Astrocyte (in vitro differentiated cells and primary cell): ENCODE data around the gene CLEC16A. TPM values are rescaled to one million over a fixed set of nuclear protein-coding genes. Genes with fewer than 3 reads are reported as not detected.

Source experiments
- DNase-seq: peaks from one replicate; pipeline ENCODE4 v3.0.0-alpha.2; 2010; ENCODE audit warnings: low read depth
- FAIRE-seq: peaks from 2 replicates; lab custom pipeline; 2011; peaks lifted over from hg19 to GRCh38; lab: Jason Lieb, UNC
- H2AFZ ChIP-seq: 2 replicates; pipeline ENCODE4 v1.6.0; 2012; ENCODE audit warnings: low read depth, low read length, inconsistent platforms
- H3K27ac ChIP-seq: 2 replicates; pipeline ENCODE4 v1.5.1; 2011; ENCODE audit warnings: low read depth, low read length, inconsistent platforms
- H3K27me3 ChIP-seq: 2 replicates; pipeline ENCODE4 v1.6.0; 2011; ENCODE audit warnings: low read length, inconsistent platforms; ENCODE audit not compliant: insufficient read depth
- H3K36me3 ChIP-seq: 2 replicates; pipeline ENCODE4 v1.5.1; 2011; ENCODE audit warnings: low read length, inconsistent platforms; ENCODE audit not compliant: insufficient read depth
- H3K4me1 ChIP-seq: 2 replicates; pipeline ENCODE4 v1.5.1; 2011; ENCODE audit warnings: low read length, inconsistent platforms; ENCODE audit not compliant: insufficient read depth
- H3K4me2 ChIP-seq: 2 replicates; pipeline ENCODE4 v1.6.0; 2012; ENCODE audit warnings: low read length, inconsistent platforms
- H3K4me3 ChIP-seq: 2 replicates; pipeline ENCODE4 v1.5.1; 2011; ENCODE audit warnings: low read depth, mild to moderate bottlenecking, low read length, inconsistent platforms; ENCODE audit not compliant: insufficient read depth
- H3K79me2 ChIP-seq: 2 replicates; pipeline ENCODE4 v1.6.0; 2012; ENCODE audit warnings: mild to moderate bottlenecking, low read length, inconsistent platforms; ENCODE audit not compliant: insufficient read depth
- H3K9ac ChIP-seq: 2 replicates; pipeline ENCODE4 v1.6.0; 2012; ENCODE audit warnings: mild to moderate bottlenecking, low read length, inconsistent platforms
- H3K9me3 ChIP-seq: 2 replicates; pipeline ENCODE4 v1.5.1; 2012; ENCODE audit warnings: low read depth, mild to moderate bottlenecking, low read length, inconsistent platforms; ENCODE audit not compliant: insufficient read depth
- H4K20me1 ChIP-seq: 2 replicates; pipeline ENCODE4 v1.6.0; 2012; ENCODE audit warnings: low read length, inconsistent platforms; ENCODE audit not compliant: insufficient read depth
- H3K27ac Mint-ChIP-seq: one replicate; pipeline ENCODE4 v1.8.0; 2021; ENCODE audit warnings: mild to moderate bottlenecking, mixed read lengths; ENCODE audit not compliant: unreplicated experiment
- H3K27me3 Mint-ChIP-seq: one replicate; pipeline ENCODE4 v1.8.0; 2021; ENCODE audit warnings: low read depth, mixed read lengths; ENCODE audit not compliant: unreplicated experiment
- H3K36me3 Mint-ChIP-seq: one replicate; pipeline ENCODE4 v1.8.0; 2021; ENCODE audit warnings: low read depth, mixed read lengths; ENCODE audit not compliant: unreplicated experiment
- H3K4me1 Mint-ChIP-seq: one replicate; pipeline ENCODE4 v1.8.0; 2021; ENCODE audit warnings: low read depth, mixed read lengths; ENCODE audit not compliant: unreplicated experiment
- H3K4me3 Mint-ChIP-seq: one replicate; pipeline ENCODE4 v1.8.0; 2021; ENCODE audit warnings: mild to moderate bottlenecking, moderate library complexity, mixed read lengths; ENCODE audit not compliant: unreplicated experiment
- H3K9me3 Mint-ChIP-seq: one replicate; pipeline ENCODE4 v1.8.0; 2021; ENCODE audit warnings: mild to moderate bottlenecking, mixed read lengths; ENCODE audit not compliant: unreplicated experiment
- CTCF ChIP-seq: IDR thresholded peaks from 2 replicates; pipeline ENCODE4 v1.5.1; 2011; ENCODE audit warnings: low read depth, mild to moderate bottlenecking, inconsistent platforms, low read length, moderate library complexity; ENCODE audit not compliant: insufficient read depth
- EZH2 ChIP-seq: IDR thresholded peaks from 2 replicates; pipeline ENCODE4 v1.6.1; 2012; ENCODE audit warnings: mild to moderate bottlenecking, low read length, inconsistent platforms; ENCODE audit not compliant: insufficient read depth
- total RNA-seq: library from RNA; stranded (reverse); gene quantifications from 2 replicates; pipeline ENCODE4 v1.2.1, GENCODE V29; 2021

The CLEC16A gene
- total RNA-seq, 1 donor from 2014 or later, result 31.7 TPM

GRCh38 chr16:11179574-11179973 is 235.2 kb downstream of the CLEC16A start:
- no peaks in the 10 kb centered on the region for H4K20me1 ChIP-seq
- H3K4me3 Mint-ChIP-seq, result no peak overlapping the region
- no peaks in the 10 kb centered on the region for H3K36me3 ChIP-seq
- H2AFZ ChIP-seq, result no peak overlapping the region
- TF ChIP-seq CTCF, result no peak
- TF ChIP-seq EZH2, result no peak
- no peaks in the 10 kb centered on the region for H3K9me3 Mint-ChIP-seq
- no peak overlapping the region for H3K4me3 ChIP-seq
- no peak overlapping the region for H3K9ac ChIP-seq
- DNase-seq (no peak), FAIRE-seq (no peak)
- peaks cover 8% of the 10 kb centered on the region for H3K4me1 Mint-ChIP-seq
- no peaks in the 10 kb centered on the region for H3K4me1 ChIP-seq
- no peaks in the 10 kb centered on the region for H3K79me2 ChIP-seq
- no peak overlapping the region for H3K27ac ChIP-seq
- no peaks in the 10 kb centered on the region for H3K9me3 ChIP-seq
- no peaks in the 10 kb centered on the region for H3K27me3 ChIP-seq
- H3K27me3 Mint-ChIP-seq, result peaks cover 12% of the 10 kb centered on the region
- H3K36me3 Mint-ChIP-seq, result peaks cover 16% of the 10 kb centered on the region
- H3K27ac Mint-ChIP-seq, result no peak overlapping the region
- H3K4me2 ChIP-seq, result no peak overlapping the region

- H3K27me3 ChIP-seq, result no peaks in the 10 kb centered on the region
- Mint-ChIP-seq H3K4me1 (peaks cover 8% of the 10 kb centered on the region), H3K9me3 (peaks cover 2% of the 10 kb centered on the region), H3K36me3 (peaks cover 12% of the 10 kb centered on the region), H3K27ac (no peak overlapping the region), H3K27me3 (peaks cover 12% of the 10 kb centered on the region), H3K4me3 (no peak overlapping the region)
- no peak overlapping the region for H3K4me3 ChIP-seq
- FAIRE-seq (no peak), DNase-seq (no peak)
- H3K27ac ChIP-seq, result no peak overlapping the region
- H2AFZ ChIP-seq, result no peak overlapping the region
- no peaks in the 10 kb centered on the region for H3K9me3 ChIP-seq
- H3K9ac ChIP-seq, result no peak overlapping the region
- no peak overlapping the region for H3K4me2 ChIP-seq
- H3K79me2 ChIP-seq, result no peaks in the 10 kb centered on the region
- no peaks in the 10 kb centered on the region for H3K36me3 ChIP-seq
- H3K4me1 ChIP-seq, result no peaks in the 10 kb centered on the region
- no peaks in the 10 kb centered on the region for H4K20me1 ChIP-seq
- TF ChIP-seq EZH2 (no peak), CTCF (no peak)
Measured at GRCh38 chr16:11180489-11180888, 236.1 kb downstream of the CLEC16A start.

- H3K27ac Mint-ChIP-seq, result no peak overlapping the region
- H3K4me1 Mint-ChIP-seq, result peaks cover 8% of the 10 kb centered on the region
- DNase-seq, result no peak
Measured at GRCh38 chr16:11181242-11181898, 237.0 kb downstream of the CLEC16A start.

More at GRCh38 chr16:11181242-11181898, 237.0 kb downstream of the CLEC16A start:
- Histone ChIP-seq H3K9me3 (no peaks in the 10 kb centered on the region), H2AFZ (no peak overlapping the region), H3K9ac (no peak overlapping the region), H3K4me2 (no peak overlapping the region), H3K4me1 (no peaks in the 10 kb centered on the region), H3K27me3 (no peaks in the 10 kb centered on the region), H4K20me1 (no peaks in the 10 kb centered on the region), H3K36me3 (no peaks in the 10 kb centered on the region), H3K4me3 (no peak overlapping the region), H3K27ac (no peak overlapping the region), H3K79me2 (no peaks in the 10 kb centered on the region)
- TF ChIP-seq CTCF, result no peak
- no peak for TF ChIP-seq EZH2
- H3K36me3 Mint-ChIP-seq, result peaks cover 8% of the 10 kb centered on the region
- FAIRE-seq, result no peak
- H3K4me3 Mint-ChIP-seq, result no peak overlapping the region
- peaks cover 2% of the 10 kb centered on the region for H3K9me3 Mint-ChIP-seq
- H3K27me3 Mint-ChIP-seq, result peaks cover 10% of the 10 kb centered on the region
